GM12873 (cell line): Measurements from ENCODE around the gene FAM186B.

Source experiments
- CTCF ChIP-seq: IDR thresholded peaks from 2 replicates; pipeline ENCODE4 v1.5.1; 2012; ENCODE audit warnings: low read depth, mild to moderate bottlenecking, moderate library complexity, low read length, control low read depth; ENCODE audit not compliant: insufficient read depth; ENCODE audit errors: missing control alignments

The FAM186B gene

GRCh38 chr12:49548822-49549648 is 56.4 kb downstream of the FAM186B start:
- peak; percentile 39 for TF ChIP-seq CTCF

- no peak for TF ChIP-seq CTCF
These were observed 57.0 kb downstream of the FAM186B start for GRCh38 chr12:49548481-49548821.

- no peak for TF ChIP-seq CTCF
These were observed 58.2 kb downstream of the FAM186B start for GRCh38 chr12:49547090-49547690.

GRCh38 chr12:49546481-49546880 is 59.0 kb downstream of the FAM186B start:
- no peak for TF ChIP-seq CTCF

GRCh38 chr12:49545815-49546214 is 59.6 kb downstream of the FAM186B start:
- TF ChIP-seq CTCF: no peak

GRCh38 chr12:49543914-49544815 is 61.3 kb downstream of the FAM186B start:
- TF ChIP-seq CTCF: no peak

- TF ChIP-seq CTCF: no peak
These were observed 62.1 kb downstream of the FAM186B start for GRCh38 chr12:49543221-49543913.
